Stimulated activated naive CD8-positive, alpha-beta T cell treated with anti-CD3 and anti-CD28 coated beads, Interleukin-15, Interleukin-2, amounts not matched to agents 100 ng/mL and 50 ng/mL, for 24 hours (primary cell): ENCODE measurements around the gene MYORG.
A peak's percentile ranks its signal among the peaks of the same experiment; 100 is the strongest.

ENCODE experiments used
- H3K27ac Mint-ChIP-seq: one replicate; pipeline ENCODE4 v1.8.0; 2021; ENCODE audit warnings: mild to moderate bottlenecking, mixed read lengths
- H3K27me3 Mint-ChIP-seq: one replicate; pipeline ENCODE4 v1.8.0; 2021; ENCODE audit warnings: mixed read lengths
- H3K36me3 Mint-ChIP-seq: one replicate; pipeline ENCODE4 v1.8.0; 2021; ENCODE audit warnings: low read depth, mixed read lengths
- H3K4me1 Mint-ChIP-seq: one replicate; pipeline ENCODE4 v1.8.0; 2021; ENCODE audit warnings: low read depth, mixed read lengths
- H3K4me3 Mint-ChIP-seq: one replicate; pipeline ENCODE4 v1.8.0; 2021; ENCODE audit warnings: mild to moderate bottlenecking, mixed read lengths
- H3K9me3 Mint-ChIP-seq: one replicate; pipeline ENCODE4 v1.8.0; 2021; ENCODE audit warnings: mixed read lengths

The MYORG gene

DNA sequence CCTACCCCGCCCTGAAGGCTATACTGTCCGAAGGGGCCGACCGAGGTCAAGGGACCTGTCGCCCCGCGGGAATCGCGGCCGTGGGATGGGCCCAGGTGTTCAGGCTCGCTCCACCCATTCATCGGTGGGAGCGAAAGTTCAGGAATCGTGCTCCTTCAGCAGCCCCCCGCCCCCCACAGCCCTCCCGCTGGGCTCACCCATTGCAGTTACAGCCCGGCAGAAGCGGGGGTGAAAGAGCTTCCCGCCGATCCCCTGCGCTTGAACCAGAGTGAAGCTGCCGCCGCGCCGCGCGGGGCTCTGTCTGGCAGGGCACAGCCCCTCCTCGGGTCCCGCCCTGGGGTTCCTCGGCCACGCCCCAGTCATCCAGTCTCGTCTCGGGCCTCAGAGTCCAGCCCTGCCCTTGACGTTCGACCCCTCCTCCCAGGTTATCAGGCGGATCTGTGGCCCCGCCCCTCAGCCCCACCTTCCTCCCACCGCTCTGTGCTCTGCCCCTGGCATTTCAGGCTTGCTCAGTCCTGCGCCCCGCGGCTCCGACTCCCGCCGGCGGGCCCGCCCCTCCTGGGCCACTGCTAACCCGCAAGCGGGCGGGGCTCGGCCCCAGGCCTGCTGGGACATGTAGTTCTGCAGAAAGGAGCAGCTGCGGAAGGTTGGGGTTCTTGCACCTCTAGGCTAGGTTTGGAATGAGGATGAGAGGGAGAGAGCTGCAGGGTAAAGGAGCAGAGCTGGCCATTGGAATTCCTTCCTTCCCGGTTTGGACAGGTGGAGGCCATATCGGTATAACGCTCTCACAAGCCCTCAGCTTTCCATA is at the start of gene MYORG:
Gene MYORG, minus strand, starts transcription at position 303 of the 808 bp plus-strand sequence. CDS start 3,955 bp downstream, outside the sequence.
- Mint-ChIP-seq H3K36me3 (no peaks in the 10 kb centered on the region), H3K9me3 (no peaks in the 10 kb centered on the region), H3K4me3 (peak within 1 kb of the TSS; percentile 83), H3K27me3 (no peaks in the 10 kb centered on the region), H3K27ac (peak within 1 kb of the TSS; percentile 27), H3K4me1 (peaks cover 43% of the 10 kb centered on the region)

DNA sequence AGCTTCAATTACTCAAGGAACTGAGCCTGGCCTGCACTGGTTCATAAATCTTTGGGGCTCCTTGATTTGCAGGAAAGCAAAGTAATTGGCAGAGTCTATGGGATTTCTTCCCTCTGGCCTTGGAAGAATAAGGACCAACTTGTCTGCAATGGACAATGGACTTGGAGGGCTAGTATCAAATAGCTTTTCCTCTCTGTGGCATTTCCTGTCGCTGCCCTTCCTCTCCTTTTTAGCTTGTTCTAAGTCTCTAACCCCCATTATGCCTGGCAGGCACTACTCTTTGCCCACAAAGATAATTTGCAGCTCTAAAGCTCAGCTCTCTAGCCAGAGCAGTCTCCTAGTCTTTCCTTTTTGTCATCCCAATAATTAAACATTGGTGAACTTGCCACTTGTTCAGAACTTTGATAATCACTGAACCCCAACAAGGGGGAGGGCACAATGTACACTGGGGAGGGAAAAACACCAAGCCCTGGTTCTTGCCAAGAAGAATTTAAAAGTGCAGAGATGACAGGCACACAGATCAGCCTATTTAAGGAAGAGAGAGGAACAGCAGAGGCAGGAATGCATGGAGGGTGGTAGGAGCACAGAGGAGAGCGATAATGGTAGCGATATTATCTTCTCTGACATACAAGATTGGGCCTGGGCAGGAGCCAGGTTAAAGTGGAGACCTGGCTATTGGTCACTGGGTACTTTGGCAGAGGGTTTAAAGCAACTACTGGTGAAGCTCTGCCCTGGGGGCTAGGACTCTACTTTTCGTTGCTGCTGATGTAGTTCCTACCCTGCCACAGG is 43.2 kb upstream of the MYORG start:
- H3K36me3 Mint-ChIP-seq: no peaks in the 10 kb centered on the region
- no peaks in the 10 kb centered on the region for H3K4me1 Mint-ChIP-seq
- no peaks in the 10 kb centered on the region for H3K27me3 Mint-ChIP-seq
- no peaks in the 10 kb centered on the region for H3K9me3 Mint-ChIP-seq
- H3K4me3 Mint-ChIP-seq: no peak overlapping the region
- H3K27ac Mint-ChIP-seq: no peak overlapping the region

DNA sequence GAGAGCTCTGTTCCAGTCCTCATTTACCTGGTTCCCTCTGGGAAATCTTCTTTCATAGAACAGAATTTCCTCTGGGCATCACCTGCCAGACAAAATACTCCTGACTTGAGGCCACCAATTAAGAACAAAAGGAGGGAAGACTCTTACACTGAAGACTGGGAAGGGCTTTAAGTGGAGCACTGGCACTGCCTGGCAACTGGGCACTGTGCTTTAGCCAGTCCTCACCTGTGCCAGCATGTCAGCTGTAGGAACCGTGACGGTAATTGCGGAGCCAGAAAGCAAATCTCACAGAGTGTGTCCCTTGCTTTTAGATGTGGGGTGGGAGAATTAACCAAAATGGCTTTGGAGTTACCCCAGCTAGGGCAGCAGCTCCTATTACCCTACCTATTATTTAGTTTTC is 41.0 kb upstream of the MYORG start:
- no peaks in the 10 kb centered on the region for H3K27me3 Mint-ChIP-seq
- H3K36me3 Mint-ChIP-seq: no peaks in the 10 kb centered on the region
- H3K27ac Mint-ChIP-seq: no peak overlapping the region
- no peak overlapping the region for H3K4me3 Mint-ChIP-seq
- no peaks in the 10 kb centered on the region for H3K9me3 Mint-ChIP-seq
- H3K4me1 Mint-ChIP-seq: no peaks in the 10 kb centered on the region

DNA sequence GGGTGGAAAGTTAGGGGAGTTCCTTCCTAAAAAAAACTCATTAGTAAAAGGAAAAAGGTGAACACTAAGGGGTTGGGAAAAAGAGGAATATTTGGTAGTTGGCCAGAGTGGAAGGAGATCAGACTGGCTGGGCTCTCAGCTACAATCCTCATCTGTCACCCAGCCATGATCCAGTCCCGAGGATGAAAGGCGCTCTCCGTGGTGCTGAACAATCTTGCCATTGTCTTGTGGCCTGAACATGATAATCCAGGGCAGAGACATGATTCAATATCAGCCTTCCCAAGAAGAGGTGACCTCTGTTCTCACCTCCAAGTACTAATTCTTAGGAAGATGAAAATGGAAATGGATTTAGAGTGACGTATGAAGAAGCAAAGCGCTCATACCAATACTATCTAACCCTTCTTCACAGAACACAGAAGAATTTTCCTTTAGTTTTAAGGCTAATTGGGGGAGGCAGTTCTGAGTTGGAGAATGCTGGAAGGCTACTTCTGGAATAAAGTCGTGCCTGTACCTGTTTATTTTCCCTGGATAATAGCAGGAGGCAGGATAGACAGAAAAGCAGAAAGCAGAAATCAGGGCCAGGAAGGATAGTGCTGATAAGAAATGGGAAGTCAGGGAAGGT is 36.6 kb upstream of the MYORG start:
- Mint-ChIP-seq H3K9me3 (no peaks in the 10 kb centered on the region), H3K4me1 (no peaks in the 10 kb centered on the region), H3K36me3 (no peaks in the 10 kb centered on the region), H3K4me3 (no peak overlapping the region), H3K27me3 (no peaks in the 10 kb centered on the region), H3K27ac (no peak overlapping the region)

DNA sequence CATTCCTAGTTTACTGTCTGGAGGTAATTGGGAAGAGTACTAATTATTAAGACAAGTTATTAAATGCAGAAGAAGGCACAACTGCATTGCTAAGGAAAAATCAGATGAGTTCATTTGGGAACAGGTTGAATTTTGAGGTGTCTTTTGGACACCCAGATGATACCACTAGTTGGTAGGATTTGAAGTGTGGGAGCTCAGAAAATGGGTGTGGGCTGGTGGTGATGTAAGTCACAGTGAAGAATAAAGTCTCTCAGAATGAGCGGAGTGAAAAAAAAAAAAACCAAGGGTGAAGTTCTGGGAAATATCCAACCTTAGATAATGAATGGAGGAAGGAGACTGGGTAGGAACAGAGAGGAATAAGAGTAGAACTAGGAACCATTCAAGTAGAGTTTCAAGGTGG is 35.6 kb upstream of the MYORG start:
- Mint-ChIP-seq H3K27ac (no peak overlapping the region), H3K36me3 (no peaks in the 10 kb centered on the region), H3K9me3 (no peaks in the 10 kb centered on the region), H3K4me1 (no peaks in the 10 kb centered on the region), H3K27me3 (no peaks in the 10 kb centered on the region), H3K4me3 (no peak overlapping the region)

DNA sequence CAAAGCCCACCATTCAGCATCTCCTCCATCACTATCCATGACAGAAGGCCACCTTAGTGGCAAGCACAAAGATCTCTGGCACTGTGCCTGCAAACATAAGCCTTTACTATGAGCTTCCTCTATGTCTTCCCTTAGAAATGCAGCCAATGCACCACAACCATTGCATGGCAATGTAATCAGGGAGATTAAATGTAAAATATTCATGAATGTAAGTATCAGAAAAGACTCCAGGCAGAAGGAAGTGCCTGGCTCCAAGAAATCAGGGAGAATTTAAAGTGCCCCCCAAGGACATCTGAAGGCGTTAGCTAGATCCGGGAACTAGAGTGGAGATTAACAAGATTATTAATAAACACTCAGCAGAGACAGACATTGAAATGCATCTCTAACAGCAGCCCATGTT is 32.5 kb upstream of the MYORG start:
- Mint-ChIP-seq H3K4me1 (no peaks in the 10 kb centered on the region), H3K4me3 (no peak overlapping the region), H3K27ac (no peak overlapping the region), H3K9me3 (no peaks in the 10 kb centered on the region), H3K36me3 (no peaks in the 10 kb centered on the region), H3K27me3 (no peaks in the 10 kb centered on the region)

DNA sequence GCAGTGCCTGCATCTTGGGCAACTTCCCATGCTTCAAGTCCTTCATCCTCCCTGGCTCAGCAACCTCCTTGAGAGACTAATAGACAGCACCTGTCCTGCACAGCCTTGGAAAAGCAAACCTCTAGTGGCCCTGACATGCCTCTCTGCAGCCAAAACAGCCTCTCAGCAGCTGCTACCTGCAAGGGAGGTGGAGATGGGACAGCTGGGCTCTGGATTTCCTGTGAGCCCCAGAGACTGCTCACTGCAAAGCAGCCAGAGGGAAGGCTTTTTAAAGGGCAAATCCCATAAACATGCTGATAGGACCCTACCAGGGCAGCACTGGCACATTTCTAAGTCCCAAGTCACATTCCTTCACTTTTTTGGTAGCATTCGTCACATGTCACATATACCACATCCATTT is 31.5 kb upstream of the MYORG start:
- H3K36me3 Mint-ChIP-seq: no peaks in the 10 kb centered on the region
- H3K4me1 Mint-ChIP-seq: no peaks in the 10 kb centered on the region
- no peaks in the 10 kb centered on the region for H3K9me3 Mint-ChIP-seq
- no peaks in the 10 kb centered on the region for H3K27me3 Mint-ChIP-seq
- H3K27ac Mint-ChIP-seq: no peak overlapping the region
- no peak overlapping the region for H3K4me3 Mint-ChIP-seq

DNA sequence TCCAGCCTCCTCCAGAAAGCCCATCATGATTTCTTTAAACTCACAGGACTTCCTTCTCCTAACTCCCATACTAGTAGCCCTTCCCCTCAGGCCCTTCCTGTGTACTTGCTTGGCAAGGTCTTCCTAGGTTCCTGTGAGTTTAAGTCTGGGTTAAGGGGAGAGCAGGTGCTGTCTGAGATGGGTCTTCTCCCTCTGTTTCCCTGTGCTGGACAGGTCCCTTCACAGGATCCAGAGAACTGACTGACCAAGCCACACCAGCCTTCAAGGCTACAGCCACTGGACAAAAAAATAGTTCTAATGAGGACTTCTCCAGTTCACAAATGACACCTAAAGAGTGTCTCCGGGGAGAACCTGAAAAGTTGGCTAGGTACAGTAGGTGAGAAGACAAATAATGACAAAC is 29.5 kb upstream of the MYORG start:
- no peaks in the 10 kb centered on the region for H3K27me3 Mint-ChIP-seq
- no peak overlapping the region for H3K27ac Mint-ChIP-seq
- no peak overlapping the region for H3K4me3 Mint-ChIP-seq
- H3K9me3 Mint-ChIP-seq: no peaks in the 10 kb centered on the region
- H3K36me3 Mint-ChIP-seq: peaks cover 7% of the 10 kb centered on the region
- H3K4me1 Mint-ChIP-seq: no peaks in the 10 kb centered on the region

DNA sequence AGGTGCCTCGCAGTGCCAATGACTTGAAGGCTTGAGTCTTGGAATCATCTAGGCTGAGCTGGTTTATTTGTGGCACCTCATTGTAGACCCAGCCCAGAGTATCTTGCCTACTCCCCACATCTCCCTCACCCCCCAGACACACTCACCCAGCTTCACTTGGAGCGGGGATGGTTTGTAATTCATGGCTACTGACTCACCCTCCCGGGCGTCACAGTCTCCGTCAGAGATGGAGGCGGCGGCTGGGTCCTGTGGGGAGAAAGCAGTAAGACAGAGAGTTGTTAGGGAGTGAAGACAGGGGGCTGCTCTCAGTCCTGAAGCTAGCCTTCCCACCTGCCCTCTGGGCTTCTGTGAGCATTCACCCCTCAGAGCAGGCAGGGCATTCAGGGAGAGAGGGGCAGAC is 29.0 kb upstream of the MYORG start:
- Mint-ChIP-seq H3K9me3 (no peaks in the 10 kb centered on the region), H3K4me1 (no peaks in the 10 kb centered on the region), H3K27ac (no peak overlapping the region), H3K4me3 (no peak overlapping the region), H3K27me3 (no peaks in the 10 kb centered on the region), H3K36me3 (peaks cover 8% of the 10 kb centered on the region)

DNA sequence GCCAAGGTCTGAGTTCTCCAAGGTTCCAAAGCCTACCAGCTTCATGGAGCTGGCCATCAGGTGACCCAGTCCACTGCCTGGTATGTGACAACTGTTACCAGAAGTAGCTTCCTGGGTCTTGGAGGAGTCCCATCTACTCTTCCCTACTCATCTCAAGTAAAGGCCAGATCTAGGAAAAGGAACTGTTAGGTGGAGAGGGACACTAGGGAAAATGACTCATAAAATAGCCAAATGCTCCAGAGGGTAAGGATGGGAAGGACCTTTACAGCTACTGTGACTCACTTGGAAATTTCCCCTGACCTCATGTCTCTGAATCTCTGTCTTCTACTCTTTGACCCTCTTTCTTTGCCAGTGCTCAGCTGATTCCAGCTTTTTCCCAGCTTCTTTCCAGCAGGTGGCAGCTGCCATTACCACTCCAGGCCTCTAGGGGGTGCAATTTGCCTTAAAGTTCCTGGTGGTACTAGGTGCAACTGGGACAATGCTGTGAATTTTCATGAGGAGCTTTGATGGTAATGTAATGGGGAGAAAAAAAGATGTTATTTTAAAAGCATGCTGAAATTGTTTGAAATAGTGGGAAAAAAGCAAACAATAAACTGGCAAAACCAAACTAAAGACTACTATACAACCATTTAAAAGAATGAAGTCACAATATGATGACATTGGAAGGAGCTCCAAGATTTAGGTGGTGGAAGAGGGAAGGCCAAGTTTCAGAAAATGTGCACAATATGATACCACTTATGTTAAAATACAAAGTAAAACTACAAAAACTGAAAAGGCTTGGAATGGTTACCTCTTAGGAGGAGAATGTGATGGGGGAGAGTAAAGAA is 27.1 kb upstream of the MYORG start:
- Mint-ChIP-seq H3K4me3 (no peak overlapping the region), H3K4me1 (no peaks in the 10 kb centered on the region), H3K27ac (no peak overlapping the region), H3K27me3 (no peaks in the 10 kb centered on the region), H3K9me3 (no peaks in the 10 kb centered on the region), H3K36me3 (peaks cover 8% of the 10 kb centered on the region)

DNA sequence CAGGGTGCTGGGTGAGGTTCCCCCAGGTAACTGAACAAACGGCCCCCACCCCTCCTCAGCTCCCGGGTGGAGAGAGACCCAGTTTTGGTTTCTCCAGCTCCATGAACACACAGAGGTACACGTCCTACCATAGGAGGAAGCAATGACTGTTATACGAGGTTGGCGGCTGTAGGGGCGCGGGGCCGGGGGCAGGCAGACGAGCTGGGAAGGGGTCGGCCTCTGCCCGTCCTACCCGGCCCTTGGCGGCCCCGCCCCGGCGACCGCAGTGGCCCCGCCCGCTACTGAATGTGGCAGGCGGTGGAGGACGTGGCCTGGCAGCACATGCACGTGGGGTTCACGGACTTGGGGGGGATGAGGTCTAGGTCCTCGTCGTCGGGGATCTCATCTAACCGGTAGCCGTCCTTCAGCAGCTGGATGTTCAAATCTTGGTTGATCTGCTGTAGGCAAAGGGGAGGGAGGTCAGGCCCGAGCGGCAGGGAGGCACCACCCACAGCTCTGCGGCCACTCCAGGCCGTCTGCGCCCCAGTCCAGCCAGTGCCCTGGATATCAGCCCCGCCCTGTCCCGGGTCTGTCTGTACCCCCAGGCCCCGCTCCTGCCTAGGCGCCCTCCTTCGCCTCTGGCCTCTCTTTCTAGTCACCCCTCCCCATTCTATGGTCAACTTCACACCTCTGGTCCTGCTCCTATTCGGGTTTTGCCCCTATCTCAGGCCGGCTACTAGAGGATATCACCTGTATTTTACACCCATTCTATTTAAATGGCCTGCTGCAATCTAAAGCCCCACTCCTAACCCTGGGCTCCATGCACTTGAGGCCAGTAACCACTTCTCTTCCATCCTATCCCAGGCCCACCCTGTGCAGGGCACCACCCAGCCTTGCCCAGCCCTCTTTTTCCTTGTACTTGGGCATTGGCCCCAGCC is 24.2 kb upstream of the MYORG start:
- H3K9me3 Mint-ChIP-seq: no peaks in the 10 kb centered on the region
- H3K27me3 Mint-ChIP-seq: no peaks in the 10 kb centered on the region
- no peak overlapping the region for H3K27ac Mint-ChIP-seq
- H3K4me3 Mint-ChIP-seq: no peak overlapping the region
- no peaks in the 10 kb centered on the region for H3K4me1 Mint-ChIP-seq
- peaks cover 8% of the 10 kb centered on the region for H3K36me3 Mint-ChIP-seq

DNA sequence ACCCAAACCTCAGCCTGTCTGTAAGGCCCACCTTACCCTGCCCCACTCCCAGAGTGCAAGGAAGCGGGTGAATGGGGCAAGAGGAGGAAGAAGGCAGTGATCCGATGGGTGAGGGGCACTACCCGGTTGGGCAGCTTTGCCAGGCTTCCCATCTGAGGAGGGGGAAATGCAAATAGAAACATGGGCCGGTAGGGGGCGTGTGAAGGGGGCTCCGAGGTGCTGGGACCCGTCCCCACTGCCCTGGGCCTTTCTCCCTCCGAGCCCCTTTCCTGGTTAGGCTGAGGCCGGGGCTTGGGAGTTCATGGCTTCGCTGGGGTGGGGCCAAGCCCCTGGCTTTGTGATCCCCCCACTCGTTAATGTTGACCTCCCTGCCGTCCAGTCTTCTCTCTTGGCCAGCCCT is 23.6 kb upstream of the MYORG start:
- no peak overlapping the region for H3K27ac Mint-ChIP-seq
- peaks cover 8% of the 10 kb centered on the region for H3K36me3 Mint-ChIP-seq
- no peaks in the 10 kb centered on the region for H3K9me3 Mint-ChIP-seq
- H3K27me3 Mint-ChIP-seq: no peaks in the 10 kb centered on the region
- H3K4me3 Mint-ChIP-seq: no peak overlapping the region
- no peaks in the 10 kb centered on the region for H3K4me1 Mint-ChIP-seq

DNA sequence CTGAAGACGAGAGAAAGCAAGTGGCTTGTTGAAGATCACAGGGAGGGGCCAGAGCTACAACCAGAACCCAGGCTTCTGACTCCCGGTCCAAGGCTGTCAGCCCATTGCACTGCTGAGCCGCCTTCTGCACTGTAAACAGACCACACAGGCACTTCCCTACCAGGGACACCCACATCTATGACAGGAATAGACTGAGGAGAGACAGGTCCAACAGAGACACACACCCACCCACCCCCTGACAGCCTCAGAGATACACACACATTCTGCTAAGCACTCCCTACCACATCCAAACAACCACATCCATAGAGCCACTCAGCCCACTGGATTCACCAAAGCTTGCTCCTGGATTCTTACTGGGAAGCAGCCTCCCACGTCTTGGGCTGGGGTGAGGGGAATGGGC is 23.0 kb upstream of the MYORG start:
- peaks cover 8% of the 10 kb centered on the region for H3K36me3 Mint-ChIP-seq
- no peak overlapping the region for H3K27ac Mint-ChIP-seq
- H3K9me3 Mint-ChIP-seq: no peaks in the 10 kb centered on the region
- no peaks in the 10 kb centered on the region for H3K27me3 Mint-ChIP-seq
- no peaks in the 10 kb centered on the region for H3K4me1 Mint-ChIP-seq
- no peak overlapping the region for H3K4me3 Mint-ChIP-seq

DNA sequence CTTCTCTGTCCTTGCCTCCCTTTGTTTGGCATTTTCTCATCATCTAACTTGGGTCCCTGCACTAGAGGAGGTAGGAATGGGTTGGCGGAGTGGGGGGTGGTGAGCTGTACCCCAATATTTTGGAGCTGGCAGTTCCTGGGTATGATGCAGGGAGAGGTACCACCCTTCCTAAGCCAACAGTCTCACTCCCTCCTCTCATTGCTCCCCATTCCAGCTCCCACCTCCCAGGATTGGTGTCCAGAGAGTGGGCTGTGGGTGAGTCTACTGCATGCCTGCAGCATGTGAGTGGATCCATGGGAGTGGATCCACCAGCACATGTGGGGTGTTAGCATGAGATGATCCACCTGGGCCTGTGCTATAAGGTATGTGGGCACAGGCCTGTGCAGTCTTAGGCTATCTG is 22.2 kb upstream of the MYORG start:
- Mint-ChIP-seq H3K27ac (no peak overlapping the region), H3K36me3 (peaks cover 8% of the 10 kb centered on the region), H3K4me3 (no peak overlapping the region), H3K4me1 (no peaks in the 10 kb centered on the region), H3K27me3 (no peaks in the 10 kb centered on the region), H3K9me3 (no peaks in the 10 kb centered on the region)
